Esophagus muscularis mucosa (tissue), 4 donors: Measurements from ENCODE around the gene STUM.
"Not testable (repeated sequence)": the region's sequence is repeated elsewhere in the genome, so short reads cannot be mapped to it uniquely, and the experiment has no call there.

ENCODE experiments used
- EP300 ChIP-seq: sonication (generic); formaldehyde crosslinking; IDR thresholded peaks from one replicate; pipeline ENCODE4 v1.6.1; 2017; ENCODE audit warnings: antibody characterized with exemption
- POLR2AphosphoS5 ChIP-seq, 2 donors: sonication (generic); formaldehyde crosslinking; IDR thresholded peaks; one replicate each; pipeline ENCODE4 v1.6.1; 2017; ENCODE audit warnings: antibody characterized with exemption in 2 of 2
- TF ChIP-seq, protein P1 (sequence below), 3 experiments: fragments of 200-600 bp in 2 of 3; fragments of 450-650 bp in 1 of 3; sonication (generic) in 2 of 3; IDR thresholded peaks; one replicate each; pipeline ENCODE4 v1.5.1; 2017 to 2019; ENCODE audit warnings: antibody characterized with exemption in 3 of 3, mild to moderate bottlenecking in 2 of 3, moderate library complexity in 1 of 3

DNA sequence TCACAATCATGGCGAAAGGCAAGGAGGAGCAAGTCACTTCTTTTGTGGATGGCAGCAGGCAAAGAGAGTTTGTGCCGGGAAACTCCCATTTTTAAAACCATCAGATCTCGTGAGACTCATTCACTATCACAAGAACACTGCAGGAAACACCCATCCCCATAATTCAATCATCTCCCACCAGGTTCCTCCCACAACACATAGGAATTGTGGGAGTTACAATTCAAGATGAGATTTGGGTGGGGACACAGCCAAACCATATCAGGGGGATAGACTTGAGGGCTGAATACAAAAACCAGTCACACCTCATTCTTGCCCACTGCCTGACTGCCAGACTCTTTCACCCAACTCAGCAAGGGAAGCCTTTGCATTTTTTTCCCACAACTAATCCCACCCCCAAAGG is 50.4 kb downstream of the STUM start:
- not testable (repeated sequence) for TF ChIP-seq POLR2AphosphoS5 (IDR thresholded peaks at IDR 0.05); EP300
- TF ChIP-seq, protein P1, sequence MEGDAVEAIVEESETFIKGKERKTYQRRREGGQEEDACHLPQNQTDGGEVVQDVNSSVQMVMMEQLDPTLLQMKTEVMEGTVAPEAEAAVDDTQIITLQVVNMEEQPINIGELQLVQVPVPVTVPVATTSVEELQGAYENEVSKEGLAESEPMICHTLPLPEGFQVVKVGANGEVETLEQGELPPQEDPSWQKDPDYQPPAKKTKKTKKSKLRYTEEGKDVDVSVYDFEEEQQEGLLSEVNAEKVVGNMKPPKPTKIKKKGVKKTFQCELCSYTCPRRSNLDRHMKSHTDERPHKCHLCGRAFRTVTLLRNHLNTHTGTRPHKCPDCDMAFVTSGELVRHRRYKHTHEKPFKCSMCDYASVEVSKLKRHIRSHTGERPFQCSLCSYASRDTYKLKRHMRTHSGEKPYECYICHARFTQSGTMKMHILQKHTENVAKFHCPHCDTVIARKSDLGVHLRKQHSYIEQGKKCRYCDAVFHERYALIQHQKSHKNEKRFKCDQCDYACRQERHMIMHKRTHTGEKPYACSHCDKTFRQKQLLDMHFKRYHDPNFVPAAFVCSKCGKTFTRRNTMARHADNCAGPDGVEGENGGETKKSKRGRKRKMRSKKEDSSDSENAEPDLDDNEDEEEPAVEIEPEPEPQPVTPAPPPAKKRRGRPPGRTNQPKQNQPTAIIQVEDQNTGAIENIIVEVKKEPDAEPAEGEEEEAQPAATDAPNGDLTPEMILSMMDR (IDR thresholded peaks at IDR 0.05): not testable (repeated sequence)
